ENCODE results near the gene EIF2B2. TPM values are rescaled to one million over a fixed set of nuclear protein-coding genes. Genes with fewer than 3 reads are reported as not detected.

EIF2B2 gene
- polyA plus RNA-seq, 4 donors: 48.4 to 67.7 (median 61.4) TPM

- DNase-seq (ENCODE audit: low read depth in 4 of 4, low spot score in 3 of 4): no peak
These were observed 29.6 kb upstream of the EIF2B2 start for GRCh38 chr14:74973003-74973653.

GRCh38 chr14:74973905-74974363 is 28.8 kb upstream of the EIF2B2 start:
- no peak for DNase-seq (ENCODE audit: low read depth in 4 of 4, low spot score in 3 of 4)

GRCh38 chr14:74974364-74975058 is 28.2 kb upstream of the EIF2B2 start:
- no peak for DNase-seq (ENCODE audit: low read depth in 4 of 4, low spot score in 3 of 4)

GRCh38 chr14:74975059-74975810 is 27.5 kb upstream of the EIF2B2 start:
- no peak for DNase-seq (ENCODE audit: low read depth in 4 of 4, low spot score in 3 of 4)

GRCh38 chr14:74976264-74977113 is 26.2 kb upstream of the EIF2B2 start:
- DNase-seq (ENCODE audit: low read depth in 4 of 4, low spot score in 3 of 4): no peak

- DNase-seq (ENCODE audit: low read depth in 4 of 4, low spot score in 3 of 4): no peak
These were observed 25.4 kb upstream of the EIF2B2 start for GRCh38 chr14:74977164-74977900.

GRCh38 chr14:74977901-74978385 is 24.8 kb upstream of the EIF2B2 start:
- DNase-seq (ENCODE audit: low read depth in 4 of 4, low spot score in 3 of 4): no peak

GRCh38 chr14:74978416-74978947 is 24.2 kb upstream of the EIF2B2 start:
- no peak for DNase-seq (ENCODE audit: low read depth in 4 of 4, low spot score in 3 of 4)

- DNase-seq (ENCODE audit: low read depth in 4 of 4, low spot score in 3 of 4): no peak
These were observed 23.7 kb upstream of the EIF2B2 start for GRCh38 chr14:74979029-74979428.

GRCh38 chr14:74979442-74980397 is 23.0 kb upstream of the EIF2B2 start:
- no peak for DNase-seq (ENCODE audit: low read depth in 4 of 4, low spot score in 3 of 4)

GRCh38 chr14:74980398-74980730 is 22.4 kb upstream of the EIF2B2 start:
- no peak for DNase-seq (ENCODE audit: low read depth in 4 of 4, low spot score in 3 of 4)

- no peak for DNase-seq (ENCODE audit: low read depth in 4 of 4, low spot score in 3 of 4)
These were observed 21.8 kb upstream of the EIF2B2 start for GRCh38 chr14:74980731-74981461.

GRCh38 chr14:74981462-74981782 is 21.3 kb upstream of the EIF2B2 start:
- no peak for DNase-seq (ENCODE audit: low read depth in 4 of 4, low spot score in 3 of 4)

GRCh38 chr14:74981833-74982232 is 20.9 kb upstream of the EIF2B2 start:
- DNase-seq (ENCODE audit: low read depth in 4 of 4, low spot score in 3 of 4): no peak

- no peak for DNase-seq (ENCODE audit: low read depth in 4 of 4, low spot score in 3 of 4)
These were observed 20.1 kb upstream of the EIF2B2 start for GRCh38 chr14:74982661-74983060.

GRCh38 chr14:74983343-74983742 is 19.4 kb upstream of the EIF2B2 start:
- DNase-seq (ENCODE audit: low read depth in 4 of 4, low spot score in 3 of 4): no peak

- no peak for DNase-seq (ENCODE audit: low read depth in 4 of 4, low spot score in 3 of 4)
These were observed 18.3 kb upstream of the EIF2B2 start for GRCh38 chr14:74984236-74985027.

All from left renal pelvis (tissue), 4 donors.